GM18951 (cell line): ENCODE data around the gene U2AF2.

Source experiments
- POLR2A ChIP-seq: IDR thresholded peaks from 4 replicates; pipeline ENCODE4 v1.6.1; 2011; ENCODE audit warnings: mild to moderate bottlenecking; ENCODE audit not compliant: insufficient read length, insufficient read depth; ENCODE audit errors: extremely low read depth
- in situ Hi-C: fragments of 300-500 bp; cut with MboI; formaldehyde crosslinking; loops from one replicate; pipeline ENCODE4 v1.12.0; 2022; ENCODE audit warnings: low sequenced_read_pairs, mixed read lengths, inconsistent platforms; ENCODE audit not compliant: unreplicated experiment

Gene U2AF2

DNA sequence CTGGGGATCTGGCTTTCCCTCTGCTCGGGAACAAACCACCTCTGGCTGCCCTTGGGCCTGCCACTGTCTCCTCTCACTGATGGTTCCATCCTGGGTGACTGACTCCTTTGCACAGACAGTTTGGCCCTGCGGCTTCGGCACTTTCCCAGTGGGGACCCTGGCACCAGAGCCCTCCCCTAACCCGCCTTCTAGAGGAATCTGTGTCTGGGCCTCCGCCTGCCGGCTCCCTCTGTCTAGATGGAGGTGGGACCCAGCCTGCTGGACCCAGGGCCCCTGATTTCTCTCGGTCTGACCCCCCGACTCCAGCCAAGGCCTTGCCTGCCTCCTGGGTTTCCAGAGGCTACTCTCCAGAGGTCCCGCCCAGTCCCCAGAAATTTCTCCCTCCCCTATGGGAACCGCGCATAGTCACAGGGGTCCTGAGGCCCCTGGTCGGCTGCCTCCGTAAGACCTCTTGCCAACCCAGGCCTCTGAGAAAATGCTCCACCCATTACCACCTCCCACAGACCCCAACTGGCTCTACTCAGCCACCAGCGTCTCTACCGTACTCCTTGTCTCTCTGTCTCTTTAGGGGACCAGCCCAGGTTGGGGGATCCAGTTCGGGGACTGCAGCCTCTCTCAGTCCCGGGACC lies 4.1 kb upstream of the U2AF2 start:
- no peak for TF ChIP-seq POLR2A

DNA sequence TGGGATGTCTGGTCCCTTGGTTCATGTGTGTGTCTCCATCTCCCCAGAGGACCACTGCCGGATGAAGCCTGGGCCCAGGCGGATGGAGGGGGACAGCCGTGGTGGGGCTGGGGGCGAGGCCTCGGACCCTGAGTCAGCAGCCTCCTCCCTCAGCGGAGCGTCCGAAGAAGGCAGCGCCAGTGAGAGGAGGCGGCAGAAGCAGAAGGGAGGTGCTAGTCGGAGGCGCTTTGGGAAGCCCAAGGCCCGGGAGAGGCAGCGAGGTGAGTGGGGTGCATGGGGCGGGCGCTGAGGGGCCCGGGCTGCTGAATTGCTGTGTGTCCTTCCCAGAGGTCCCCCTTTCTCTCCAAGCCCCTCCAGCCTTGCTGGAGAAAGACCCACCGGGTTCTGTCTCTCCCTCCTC lies 3.6 kb upstream of the U2AF2 start:
- in situ Hi-C loops, result no loop called here
- no peak for TF ChIP-seq POLR2A

More for the DNA sequence above, 4.1 kb upstream of the U2AF2 start:
- in situ Hi-C loops, result no loop called here

DNA sequence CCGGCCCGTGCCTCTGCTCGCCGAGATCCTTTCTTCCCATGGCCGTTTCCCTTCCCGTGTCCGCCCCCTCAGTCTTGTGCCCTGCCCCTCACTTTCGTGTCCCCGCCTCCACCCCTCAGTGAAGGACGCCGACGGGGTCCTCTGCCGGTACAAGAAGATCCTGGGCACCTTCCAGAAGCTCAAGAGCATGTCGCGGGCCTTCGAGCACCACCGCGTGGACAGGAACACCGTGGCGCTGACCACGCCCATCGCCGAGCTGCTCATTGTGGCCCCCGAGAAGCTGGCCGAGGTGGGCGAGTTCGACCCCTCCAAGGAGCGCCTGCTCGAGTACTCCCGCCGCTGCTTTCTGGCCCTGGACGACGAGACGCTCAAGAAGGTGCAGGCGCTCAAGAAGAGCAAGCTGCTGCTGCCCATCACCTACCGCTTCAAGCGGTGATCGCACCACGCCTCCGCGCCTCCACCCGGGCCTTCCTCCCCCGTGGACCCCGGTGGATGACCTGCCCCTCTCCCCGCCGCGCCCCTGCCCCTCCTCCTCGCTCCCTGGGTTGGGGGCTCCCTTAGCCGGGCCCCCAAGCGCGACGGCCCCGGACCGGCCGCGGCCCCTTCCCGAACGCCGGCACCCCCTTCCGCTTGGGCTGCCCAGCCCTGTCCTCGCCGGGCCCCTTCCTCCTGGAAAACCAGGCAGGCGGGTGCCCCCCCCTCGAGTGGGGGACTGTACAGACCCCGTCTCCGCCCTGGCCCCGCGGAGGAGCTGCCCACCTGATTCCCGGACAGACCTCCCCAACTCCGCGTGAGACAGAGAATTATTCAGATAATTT lies 2.3 kb upstream of the U2AF2 start:
- in situ Hi-C loops, result no loop called here

DNA sequence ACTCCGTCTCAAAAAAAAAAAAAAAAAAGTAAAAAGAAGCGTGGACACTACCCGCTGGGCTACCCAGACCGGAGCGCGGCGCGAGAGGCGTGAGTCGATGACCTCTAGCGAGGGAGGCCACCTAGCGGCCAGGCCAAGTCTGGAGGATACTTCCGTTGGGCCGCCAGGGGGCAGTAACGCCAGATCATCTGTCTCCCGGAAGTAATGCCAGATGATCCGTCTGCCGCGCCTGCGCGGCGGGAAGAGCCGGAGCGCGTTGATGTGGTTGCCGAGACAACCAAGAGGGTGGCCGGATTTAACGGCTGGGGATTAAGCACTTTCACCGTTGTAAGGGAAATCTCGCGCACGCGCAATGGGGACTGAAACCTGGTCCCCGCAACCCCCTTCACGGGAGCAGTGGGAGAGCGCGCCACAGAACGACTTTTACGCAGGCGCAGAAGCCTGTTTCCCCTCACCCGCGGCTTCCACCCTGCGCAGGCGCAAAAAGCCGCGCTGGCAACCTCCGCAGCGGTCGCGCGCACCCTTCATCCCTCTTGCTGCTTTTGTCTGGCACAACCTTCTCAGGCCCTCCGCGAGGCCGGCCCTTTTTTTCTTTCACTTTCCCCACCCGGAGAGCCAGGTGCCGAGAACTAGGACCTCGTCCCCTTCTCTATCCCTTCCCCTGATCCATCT lies 1.0 kb upstream of the U2AF2 start:
- TF ChIP-seq POLR2A, result peak; percentile 86
- in situ Hi-C loops, result no loop called here

More for the DNA sequence above, 2.3 kb upstream of the U2AF2 start:
- no peak for TF ChIP-seq POLR2A

- in situ Hi-C loops, result no loop called here
Measured at GRCh38 chr19:55654323-55654867, 440 bp upstream of the U2AF2 start.

GRCh38 chr19:55655648-55656040 lies 809 bp downstream of the U2AF2 start:
- in situ Hi-C loops, result no loop called here
- TF ChIP-seq POLR2A, result no peak

More at GRCh38 chr19:55654323-55654867, 440 bp upstream of the U2AF2 start:
- no peak for TF ChIP-seq POLR2A

- TF ChIP-seq POLR2A, result no peak
- in situ Hi-C loops, result no loop called here
Measured at GRCh38 chr19:55656552-55656951, 1.7 kb downstream of the U2AF2 start.

- no peak for TF ChIP-seq POLR2A
- in situ Hi-C loops, result no loop called here
Measured at GRCh38 chr19:55656988-55657747, 2.3 kb downstream of the U2AF2 start.

DNA sequence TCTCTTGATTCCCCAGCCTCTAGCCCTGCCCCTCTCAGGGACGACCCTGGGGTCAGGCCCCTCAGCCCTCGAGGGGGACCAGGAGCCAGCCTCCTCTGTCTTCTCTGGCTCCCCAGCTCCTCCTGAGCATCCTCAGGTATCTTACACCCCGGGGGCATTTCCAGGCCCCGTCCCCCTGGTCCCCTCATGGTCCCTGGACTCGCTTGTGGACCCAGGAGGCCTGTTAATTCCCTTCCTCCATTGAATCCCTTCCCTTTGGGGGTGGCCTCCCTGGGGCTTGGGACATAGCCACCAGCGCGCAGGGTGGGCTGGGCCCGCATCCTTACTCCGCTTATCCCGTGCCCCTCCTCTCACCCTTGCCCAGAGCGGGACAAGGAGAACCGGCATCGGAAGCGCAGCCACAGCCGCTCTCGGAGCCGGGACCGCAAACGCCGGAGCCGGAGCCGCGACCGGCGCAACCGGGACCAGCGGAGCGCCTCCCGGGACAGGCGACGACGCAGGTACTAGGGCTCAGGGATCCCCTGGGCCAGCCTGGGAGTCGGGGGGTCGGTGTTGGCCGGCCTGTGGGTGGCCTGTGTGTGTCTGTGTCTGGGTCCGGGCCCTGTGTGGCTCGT lies 4.1 kb downstream of the U2AF2 start:
- in situ Hi-C loops, result no loop called here
- TF ChIP-seq POLR2A, result no peak

DNA sequence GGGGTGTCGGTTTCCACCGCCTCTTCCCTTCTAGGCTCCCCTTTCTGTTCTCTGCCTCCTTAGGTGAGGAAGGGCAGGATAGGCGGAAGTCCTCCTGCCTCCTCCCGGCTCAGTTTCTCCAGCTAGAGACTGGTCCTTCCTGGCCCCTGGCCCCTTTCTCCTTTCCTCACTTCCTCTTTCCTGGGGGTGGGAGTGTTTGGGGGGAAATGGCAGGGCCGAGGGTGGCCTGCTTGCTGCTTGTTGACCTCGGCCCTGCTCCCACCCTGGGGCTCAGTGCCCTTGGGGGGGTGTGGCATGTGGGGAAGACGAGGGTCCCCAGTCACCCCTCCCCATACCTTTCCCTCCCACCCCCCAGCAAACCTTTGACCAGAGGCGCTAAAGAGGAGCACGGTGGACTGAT lies 5.0 kb downstream of the U2AF2 start:
- TF ChIP-seq POLR2A, result no peak
- in situ Hi-C loops, result no loop called here

DNA sequence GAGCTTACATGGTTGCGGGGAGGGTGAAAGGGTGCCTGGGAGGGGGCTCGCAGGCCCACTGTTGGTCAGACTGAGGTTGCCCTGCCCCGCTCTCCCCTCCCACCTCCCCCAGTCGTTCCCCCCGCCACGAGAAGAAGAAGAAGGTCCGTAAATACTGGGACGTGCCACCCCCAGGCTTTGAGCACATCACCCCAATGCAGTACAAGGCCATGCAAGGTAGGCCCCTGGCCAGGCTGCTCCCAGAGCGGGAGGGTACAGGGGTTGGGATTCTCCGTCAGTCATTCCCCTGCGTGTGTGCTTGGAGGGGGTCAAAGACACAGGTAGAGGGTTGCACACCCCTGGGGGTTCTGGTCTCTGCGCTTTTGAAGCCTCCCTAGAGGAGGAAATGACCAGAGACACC lies 5.6 kb downstream of the U2AF2 start:
- TF ChIP-seq POLR2A, result no peak
- in situ Hi-C loops, result no loop called here

GRCh38 chr19:55660991-55661390 lies 6.2 kb downstream of the U2AF2 start:
- no peak for TF ChIP-seq POLR2A
- in situ Hi-C loops, result no loop called here
